Adrenal gland (tissue), 12 donors: ENCODE results near the gene USP7. TPM values are rescaled to one million over a fixed set of nuclear protein-coding genes. Genes with fewer than 3 reads are reported as not detected.
A peak's percentile ranks its signal among the peaks of the same experiment; 100 is the strongest.
"Not testable (repeated sequence)": the region's sequence is repeated elsewhere in the genome, so short reads cannot be mapped to it uniquely, and the experiment has no call there.

ENCODE experiments used
- DNase-seq, 7 donors: peaks; one replicate each; pipeline ENCODE4 v3.0.0-alpha.2; 2019 to 2020
- H3K27ac ChIP-seq, 5 donors: fragments of 200-600 bp; sonication (generic) in 4 of 5; 1 replicate in 3 of 5; 2 replicates in 2 of 5; pipeline versions ENCODE4 v1.5.1 to v1.8.0; 2016 to 2020; ENCODE audit warnings: mild to moderate bottlenecking in 1 of 5
- H3K27me3 ChIP-seq: fragments of 200-600 bp; 2 replicates; pipeline ENCODE4 v1.8.0; 2021
- H3K36me3 ChIP-seq, 2 donors: fragments of 200-600 bp; replicated peaks in 1 of 2; 1 replicate in 1 of 2; 2 replicates in 1 of 2; pipeline versions ENCODE4 v1.5.1 to v1.8.0; 2018 to 2022
- H3K4me1 ChIP-seq, 2 donors: fragments of 200-600 bp; replicated peaks in 1 of 2; 1 replicate in 1 of 2; 2 replicates in 1 of 2; pipeline versions ENCODE4 v1.5.1 to v1.8.0; 2018 to 2021
- H3K4me3 ChIP-seq, 4 donors: fragments of 200-600 bp; sonication (generic) in 3 of 4; one replicate each; pipeline ENCODE4 v1.5.1; 2016 to 2018
- H3K9me3 ChIP-seq, 3 donors: fragments of 200-600 bp; sonication (generic) in 1 of 3; replicated peaks in 1 of 3; 1 replicate in 2 of 3; 2 replicates in 1 of 3; pipeline versions ENCODE4 v1.5.1 to v1.8.0; 2016 to 2021
- CTCF ChIP-seq, 6 experiments: fragments of 450-650 bp in 4 of 6; fragments of 200-600 bp in 2 of 6; sonication (generic) in 1 of 6; IDR thresholded peaks; 1 replicate in 5 of 6; 2 replicates in 1 of 6; pipeline versions ENCODE4 v1.5.1 to v1.8.0; 2016 to 2021; ENCODE audit warnings: antibody characterized with exemption in 6 of 6, mild to moderate bottlenecking in 2 of 6, moderate library complexity in 1 of 6
- POLR2A ChIP-seq, 2 donors: fragments of 450-650 bp; IDR thresholded peaks; one replicate each; pipeline ENCODE4 v1.6.1; 2017; ENCODE audit warnings: antibody characterized with exemption in 2 of 2, mild to moderate bottlenecking in 2 of 2, moderate library complexity in 1 of 2
- WGBS, 4 donors: extraction: QIAGEN DNeasy Blood & Tissue Kit in 2 of 4; methylation state at CpG; one replicate each; pipeline versions ENCODE4 v1.1.5 to v1.1.7; 2013 to 2017; 5-methylcytosine and 5-hydroxymethylcytosine counted together
- intact Hi-C, 2 donors: fragments of 100-400 bp; cut with DNase I; formaldehyde crosslinking; loops; one replicate each; pipeline versions ENCODE4 v1.14.1 to v1.15.0; 2022 to 2023
- polyA plus RNA-seq, 3 donors: library from polyadenylated mRNA; stranded (reverse); fragments of 200-250 nt in 2 of 3; fragments of 350-450 nt in 1 of 3; fragmentation: Illumina TruSeq in 1 of 3; extraction: RNeasy Lipid Tissue Mini Kit (QIAGEN cat#74804) in 1 of 3; gene quantifications; one replicate each; pipeline ENCODE4 v1.2.3, GENCODE V29; 2013 to 2014
- total RNA-seq, 9 donors: library from RNA; depleted of rRNA in 4 of 9; stranded (reverse); fragments of >200 nt in 4 of 9; fragments of 120-200 nt in 1 of 9; fragmentation: NEBNext Ultra II Directional in 1 of 9; extraction: Animal tissue kit (Norgen Biotek cat#: 25700) in 1 of 9; gene quantifications; one replicate each; pipeline versions ENCODE4 v1.1.0 to v1.2.4, GENCODE V29; 2013 to 2023
- donor health status: healthy with polysubstance abuse.
- donor health status: Bipolar disorder and iron deficiency.
- donor health status: DM: yes; HTN: yes; CAD: no.
- donor health status: DM: no; HTN: no; CAD: no.
- donor health status: DM: no; HTN: no; CAD: no.
- donor health status: DM: yes; HTN: yes; CAD: no.

Gene USP7
- total and polyA plus RNA-seq, 12 donors, result 23.7 to 121 (median 68.2) TPM

GRCh38 chr16:8877894-8878522 lies 85.7 kb downstream of the USP7 start:
- H3K4me1 ChIP-seq, result no peaks in the 10 kb centered on the region
- no peaks in the 10 kb centered on the region for H3K36me3 ChIP-seq
- no peak for DNase-seq
- H3K9me3 ChIP-seq, result no peaks in the 10 kb centered on the region
- H3K4me3 ChIP-seq, result no peak overlapping the region
- TF ChIP-seq CTCF (IDR thresholded peaks at IDR 0.05) (no peak), POLR2A (IDR thresholded peaks at IDR 0.05) (no peak)
- WGBS, 4 donors, result 71 to 77% (median 74%) methylated on average over 6 to 8 of the region's 8 CpGs
- H3K27me3 ChIP-seq, result no peaks in the 10 kb centered on the region
- H3K27ac ChIP-seq, result no peak overlapping the region
- intact Hi-C loops, result loop anchor here (5.0 kb wide), 2 partner anchors 56 to 81 kb away; partner anchors contain the start of genes PMM2 (in 1 of the 2) and TMEM186 (in 1 of the 2)

GRCh38 chr16:8875317-8875716 lies 88.4 kb downstream of the USP7 start:
- not testable (repeated sequence) for H3K9me3 ChIP-seq, H3K27ac ChIP-seq, H3K36me3 ChIP-seq, H3K4me3 ChIP-seq, H3K27me3 ChIP-seq, DNase-seq
- intact Hi-C loops, result loop anchor here (5.0 kb wide), 2 partner anchors 53 to 78 kb away; partner anchors contain the start of genes PMM2 (in 1 of the 2) and TMEM186 (in 1 of the 2)
- H3K4me1 ChIP-seq, result peaks cover 14 to 17% of the 10 kb centered on the region in 2 donors
- WGBS, 4 donors, result 71 to 83% (median 77%) methylated on average over 7 of the region's 7 CpGs

DNA sequence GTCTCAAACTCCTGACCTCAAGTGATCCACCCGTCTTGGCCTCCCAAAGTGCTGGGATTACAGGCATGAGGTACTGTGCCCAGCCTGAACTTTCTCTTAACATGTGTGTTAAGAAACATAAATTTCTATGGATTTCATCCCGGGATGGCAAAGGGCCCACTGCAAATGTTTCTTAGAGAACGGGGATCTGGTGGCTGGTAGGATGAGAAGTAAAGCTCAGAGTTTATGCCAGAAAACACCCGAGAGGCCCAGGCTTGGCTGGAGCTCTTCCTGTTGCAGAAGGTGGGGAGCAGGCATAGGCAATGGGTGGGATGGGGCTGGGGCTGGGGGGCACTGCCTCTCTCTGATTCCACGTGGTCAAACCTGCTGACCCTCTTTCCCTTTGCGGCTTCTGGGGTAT lies 89.3 kb downstream of the USP7 start:
- H3K4me3 ChIP-seq, result no peak overlapping the region
- DNase-seq, result no peak
- H3K9me3 ChIP-seq, result no peaks in the 10 kb centered on the region
- intact Hi-C loops, result no loop called here
- TF ChIP-seq POLR2A (IDR thresholded peaks at IDR 0.05), result no peak
- no peak for TF ChIP-seq CTCF (IDR thresholded peaks at IDR 0.05)
- no peak overlapping the region for H3K27ac ChIP-seq
- 58 to 76% (median 68%) methylated on average over 6 of the region's 6 CpGs for WGBS, 4 donors
- no peaks in the 10 kb centered on the region for H3K27me3 ChIP-seq
- H3K36me3 ChIP-seq, result no peaks in the 10 kb centered on the region
- H3K4me1 ChIP-seq, result peaks cover 14 to 17% of the 10 kb centered on the region in 2 donors

- DNase-seq, H3K27ac ChIP-seq, H3K4me3 ChIP-seq, H3K27me3 ChIP-seq, H3K36me3 ChIP-seq, intact Hi-C loops, H3K9me3 ChIP-seq: not testable (repeated sequence)
- WGBS, 4 donors, result 84 to 92% (median 91%) methylated on average over 7 of the region's 7 CpGs
- H3K4me1 ChIP-seq, result peaks cover 14 to 17% of the 10 kb centered on the region in 2 donors
Measured at GRCh38 chr16:8873866-8874195, 89.9 kb downstream of the USP7 start.

GRCh38 chr16:8872967-8873865 lies 90.5 kb downstream of the USP7 start:
- intact Hi-C loops, result no loop called here
- Histone ChIP-seq H3K27me3 (no peaks in the 10 kb centered on the region), H3K27ac (no peak overlapping the region), H3K36me3 (no peaks in the 10 kb centered on the region), H3K4me1 (peaks cover 14 to 17% of the 10 kb centered on the region in 2 donors), H3K9me3 (no peaks in the 10 kb centered on the region), H3K4me3 (no peak overlapping the region)
- no peak for TF ChIP-seq POLR2A (IDR thresholded peaks at IDR 0.05)
- peak in 1 of 6 experiments; percentile 11 for TF ChIP-seq CTCF (IDR thresholded peaks at IDR 0.05)
- 88 to 90% (median 89%) methylated on average over 22 of the region's 22 CpGs for WGBS, 4 donors
- peak in 1 of 7 donors; percentile 6 for DNase-seq
